A172 (cell line): ENCODE measurements around the gene NOLC1. TPM values are rescaled to one million over a fixed set of nuclear protein-coding genes. Genes with fewer than 3 reads are reported as not detected.

Source experiments
- DNase-seq: peaks from one replicate; pipeline ENCODE4 v3.0.0-alpha.2; 2015; ENCODE audit warnings: low spot score
- total RNA-seq: library from RNA; depleted of rRNA; stranded (reverse); fragments of >200 nt; shearing (Covaris generic); gene quantifications from 2 replicates; pipeline ENCODE4 v1.2.3, GENCODE V29; 2014; rRNA removed

NOLC1 gene
- 77.2 and 87.7 TPM in 2 replicates for total RNA-seq

GRCh38 chr10:102151774-102152544 lies at the start of gene NOLC1:
TSS of gene NOLC1 (plus strand) at chr10:102152389. CDS start at chr10:102152411, 22 bp downstream.
- DNase-seq = peak; percentile 99

- no peak for DNase-seq
Observed at GRCh38 chr10:102102421-102102820, 49.8 kb upstream of the NOLC1 start.

- no peak for DNase-seq
Observed at GRCh38 chr10:102106998-102107397, 45.2 kb upstream of the NOLC1 start.

GRCh38 chr10:102109166-102110116 lies 42.7 kb upstream of the NOLC1 start:
- DNase-seq = no peak

GRCh38 chr10:102111276-102111675 lies 40.9 kb upstream of the NOLC1 start:
- no peak for DNase-seq

GRCh38 chr10:102112210-102112817 lies 39.9 kb upstream of the NOLC1 start:
- DNase-seq = no peak

GRCh38 chr10:102113261-102113955 lies 38.8 kb upstream of the NOLC1 start:
- no peak for DNase-seq

- DNase-seq = peak; percentile 44
Observed at GRCh38 chr10:102113956-102114857, 38.0 kb upstream of the NOLC1 start.

- peak; percentile 72 for DNase-seq
Observed at GRCh38 chr10:102114861-102115618, 37.1 kb upstream of the NOLC1 start.

GRCh38 chr10:102115775-102116174 lies 36.4 kb upstream of the NOLC1 start:
- no peak for DNase-seq

- no peak for DNase-seq
Observed at GRCh38 chr10:102116656-102117055, 35.5 kb upstream of the NOLC1 start.

- DNase-seq = peak; percentile 47
Observed at GRCh38 chr10:102117391-102118159, 34.6 kb upstream of the NOLC1 start.

GRCh38 chr10:102118867-102119266 lies 33.3 kb upstream of the NOLC1 start:
- no peak for DNase-seq

- peak; percentile 72 for DNase-seq
Observed at GRCh38 chr10:102119417-102120141, 32.6 kb upstream of the NOLC1 start.

- DNase-seq = peak; percentile 44
Observed at GRCh38 chr10:102120142-102120990, 31.8 kb upstream of the NOLC1 start, which contains the start of gene LDB1. TSS of gene LDB1 (minus strand) at chr10:102120368. CDS start at chr10:102120110, 258 bp downstream.

GRCh38 chr10:102120991-102121738 lies 31.0 kb upstream of the NOLC1 start:
- peak; percentile 49 for DNase-seq
